Subcutaneous abdominal adipose tissue (tissue), 5 donors: ENCODE results near the gene ASPRV1.
A peak's percentile ranks its signal among the peaks of the same experiment; 100 is the strongest.

ENCODE experiments used
- H3K27ac ChIP-seq: one replicate; pipeline ENCODE4 v1.7.0; 2013; ENCODE audit warnings: low read depth, mild to moderate bottlenecking, inconsistent platforms, low read length, moderate library complexity
- H3K27me3 ChIP-seq, 5 donors: one replicate each; pipeline ENCODE4 v1.7.0; 2013; ENCODE audit warnings: low read length in 5 of 5, inconsistent platforms in 1 of 5; ENCODE audit not compliant: control insufficient read depth in 5 of 5, insufficient read depth in 4 of 5
- H3K36me3 ChIP-seq, 5 donors: one replicate each; pipeline ENCODE4 v1.7.0; 2013; ENCODE audit warnings: low read length in 5 of 5; ENCODE audit not compliant: control insufficient read depth in 5 of 5, insufficient read depth in 5 of 5
- H3K4me1 ChIP-seq, 5 donors: one replicate each; pipeline ENCODE4 v1.7.0; 2013; ENCODE audit warnings: low read length in 5 of 5, mild to moderate bottlenecking in 3 of 5, moderate library complexity in 1 of 5; ENCODE audit not compliant: control insufficient read depth in 5 of 5, insufficient read depth in 5 of 5
- H3K4me3 ChIP-seq, 5 donors: one replicate each; pipeline ENCODE4 v1.7.0; 2013; ENCODE audit warnings: low read length in 5 of 5, low read depth in 1 of 5
- H3K9ac ChIP-seq, 5 donors: one replicate each; pipeline ENCODE4 v1.7.0; 2013; ENCODE audit warnings: low read length in 5 of 5, mild to moderate bottlenecking in 4 of 5, moderate library complexity in 3 of 5
- H3K9me3 ChIP-seq, 5 donors: one replicate each; pipeline ENCODE4 v1.7.0; 2013; ENCODE audit warnings: low read length in 5 of 5; ENCODE audit not compliant: control insufficient read depth in 5 of 5
- donor health status: healthy.
- donor health status: healthy.
- donor health status: healthy.
- donor health status: healthy.
- donor health status: healthy.

The ASPRV1 gene

DNA sequence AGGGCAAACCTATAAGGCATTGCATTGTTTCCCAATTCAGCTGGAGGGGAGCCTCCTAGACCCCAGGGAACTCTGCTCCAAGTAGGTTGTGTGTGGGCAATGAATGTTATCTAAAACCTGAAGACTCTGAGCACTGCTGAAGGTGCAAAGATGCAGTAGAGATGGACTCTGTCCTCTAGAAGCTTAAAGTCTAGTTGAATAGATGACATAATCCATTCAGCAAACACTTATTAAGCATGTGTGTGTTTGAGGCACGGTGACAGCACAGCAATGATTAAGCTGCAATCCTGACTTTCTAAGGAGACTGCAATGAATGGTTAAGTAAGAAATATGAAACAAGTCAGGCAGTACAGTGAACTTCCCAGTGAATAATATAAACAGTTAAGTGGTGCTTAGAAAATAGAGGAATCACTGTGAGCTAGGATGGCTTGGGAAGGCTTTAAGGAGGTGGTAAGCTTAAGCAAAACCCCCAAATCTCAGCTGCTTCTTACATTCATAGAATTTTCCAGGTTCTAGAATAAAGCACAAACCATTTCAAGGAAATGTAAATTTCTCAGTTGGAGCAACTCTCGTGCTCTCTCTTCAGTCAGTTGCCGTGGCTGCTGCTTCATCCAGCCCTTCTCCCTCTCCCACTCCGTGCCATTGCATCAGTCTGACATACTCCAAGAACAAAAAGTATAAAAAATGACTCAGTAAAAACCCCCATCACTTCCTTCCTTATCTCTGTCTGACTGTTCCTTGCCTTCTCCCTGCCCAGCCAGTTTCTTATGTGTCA, 27.4 kb downstream of the ASPRV1 start:
- Histone ChIP-seq H3K9me3 (no peaks in the 10 kb centered on the region), H3K4me3 (no peak overlapping the region), H3K27ac (peak overlapping the region; percentile 12), H3K36me3 (peaks cover 20 to 40% (median 36%) of the 10 kb centered on the region in 5 donors), H3K9ac (peak overlapping the region in 1 of 5 donors; percentile 15), H3K4me1 (peaks cover 2 to 26% (median 19%) of the 10 kb centered on the region in 5 donors), H3K27me3 (no peaks in the 10 kb centered on the region)

DNA sequence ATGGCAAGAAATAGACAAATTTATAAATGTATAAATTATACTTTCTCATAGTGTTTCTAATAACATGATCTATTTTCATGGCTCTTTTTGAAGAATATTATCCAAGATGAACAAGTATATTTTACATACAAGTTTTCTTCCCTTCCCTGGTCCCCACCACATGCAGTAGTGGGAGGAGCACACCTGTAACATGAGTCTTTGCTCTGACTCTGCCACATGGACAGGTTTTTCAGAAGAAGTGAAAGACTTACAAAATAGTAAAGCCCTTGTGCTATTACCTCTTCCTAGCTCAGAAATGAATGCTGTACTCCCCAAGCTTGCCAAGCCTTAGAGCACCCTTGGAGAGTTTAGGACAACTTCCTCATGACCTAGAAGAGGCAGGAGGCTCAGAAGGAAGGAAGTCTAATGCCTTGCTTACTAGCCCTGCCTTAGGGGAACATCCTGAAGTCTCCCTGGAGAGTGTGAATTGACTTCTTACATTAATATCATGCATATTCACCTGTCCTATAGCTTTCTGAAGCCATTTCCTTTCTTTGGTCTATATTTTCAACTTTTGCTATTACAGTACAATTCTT, 28.1 kb downstream of the ASPRV1 start:
- Histone ChIP-seq H3K36me3 (peaks cover 14 to 38% (median 29%) of the 10 kb centered on the region in 5 donors), H3K4me3 (no peak overlapping the region), H3K27ac (peak overlapping the region; percentile 12), H3K4me1 (peaks cover 2 to 26% (median 19%) of the 10 kb centered on the region in 5 donors), H3K9me3 (no peaks in the 10 kb centered on the region), H3K9ac (no peak overlapping the region), H3K27me3 (no peaks in the 10 kb centered on the region)

DNA sequence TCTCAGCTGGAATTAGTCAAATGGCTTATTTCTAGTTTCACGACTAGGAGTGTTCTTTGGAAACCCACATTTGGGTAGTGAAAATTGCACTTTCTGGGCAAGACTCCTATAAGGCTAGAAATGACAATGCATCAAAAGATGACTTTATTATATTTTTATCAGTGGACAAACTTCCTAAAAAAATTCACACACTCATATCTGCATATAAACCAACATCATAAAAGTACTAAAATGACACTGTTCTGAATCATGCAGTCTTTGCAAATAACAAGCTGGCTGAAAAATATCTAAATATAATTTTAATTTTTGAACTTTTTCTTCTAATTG, 28.9 kb downstream of the ASPRV1 start:
- no peak overlapping the region for H3K4me3 ChIP-seq
- no peaks in the 10 kb centered on the region for H3K27me3 ChIP-seq
- H3K4me1 ChIP-seq = peaks cover 2 to 26% (median 19%) of the 10 kb centered on the region in 5 donors
- H3K27ac ChIP-seq = peak overlapping the region; percentile 26
- no peak overlapping the region for H3K9ac ChIP-seq
- no peaks in the 10 kb centered on the region for H3K9me3 ChIP-seq
- H3K36me3 ChIP-seq = peaks cover 12 to 32% (median 22%) of the 10 kb centered on the region in 5 donors

DNA sequence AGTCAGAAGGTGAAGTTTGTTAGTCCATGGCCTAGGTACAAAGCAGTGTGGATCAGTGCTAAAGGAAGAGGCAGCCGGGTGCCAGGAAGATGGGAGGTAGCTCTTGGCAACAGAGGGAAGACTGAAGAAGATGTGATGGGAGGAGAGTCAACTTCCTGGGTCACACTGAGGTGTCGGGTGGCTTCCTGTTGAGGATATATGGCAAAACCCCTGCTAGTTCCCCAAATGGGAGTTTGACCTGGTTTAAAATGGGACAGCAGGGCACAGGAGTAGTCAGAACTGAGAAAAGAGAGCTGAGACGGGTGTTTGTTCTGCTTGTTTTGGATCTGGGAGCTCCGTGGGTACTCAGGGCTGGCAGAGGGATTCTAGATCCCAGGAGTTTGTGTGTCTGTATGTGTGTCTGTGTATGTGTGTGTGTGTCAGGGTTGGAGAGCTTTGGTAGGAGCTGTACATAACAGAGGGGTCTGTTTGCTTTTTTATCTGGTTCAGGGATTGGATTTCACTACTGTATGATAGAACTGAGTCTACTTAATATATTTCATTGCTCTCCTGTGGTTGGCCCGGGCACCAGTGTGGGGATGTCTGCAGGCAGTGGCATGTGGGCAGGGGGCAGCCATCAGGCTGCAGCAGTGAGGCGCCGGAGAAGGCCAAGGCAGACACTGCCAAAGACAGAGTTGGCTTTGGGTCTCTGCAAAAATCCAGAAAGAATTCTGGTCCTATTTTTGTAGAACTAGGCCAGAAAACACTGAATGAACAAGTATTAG, 29.4 kb downstream of the ASPRV1 start:
- Histone ChIP-seq H3K9ac (no peak overlapping the region), H3K4me3 (no peak overlapping the region), H3K9me3 (no peaks in the 10 kb centered on the region), H3K27me3 (no peaks in the 10 kb centered on the region), H3K36me3 (peaks cover 12 to 29% (median 17%) of the 10 kb centered on the region in 5 donors), H3K27ac (peak overlapping the region; percentile 26), H3K4me1 (peaks cover 2 to 26% (median 20%) of the 10 kb centered on the region in 5 donors)

DNA sequence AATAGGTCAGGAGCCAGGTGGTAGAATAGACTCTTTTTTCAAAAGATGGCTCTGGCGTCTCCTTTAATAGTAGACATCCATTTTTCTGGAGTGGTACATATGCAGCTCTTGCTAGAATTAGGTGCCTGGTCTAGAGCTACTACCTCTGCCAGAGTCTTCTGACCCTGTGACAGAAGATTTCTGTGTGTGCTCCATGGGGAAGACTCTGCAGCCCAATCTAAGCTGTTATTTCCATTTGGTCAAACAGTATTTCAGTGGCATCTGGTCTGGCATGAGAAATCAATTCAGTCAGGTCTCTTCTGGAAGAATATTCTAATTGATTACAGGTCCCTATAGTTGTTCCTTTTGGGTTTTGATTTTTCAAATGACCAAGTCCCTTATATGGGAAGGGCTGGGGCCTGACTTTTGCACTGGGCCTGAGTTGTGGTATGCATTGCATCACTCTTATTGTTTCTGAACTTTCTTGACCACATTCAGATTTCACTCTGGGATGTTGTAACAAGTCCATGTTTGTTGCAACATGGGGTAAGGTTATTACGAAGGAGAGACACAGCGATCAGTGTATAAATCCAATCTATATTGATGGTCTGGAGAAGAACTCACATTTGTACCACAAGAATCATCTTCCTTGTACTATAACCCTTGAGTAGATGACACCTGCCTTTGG, 34.4 kb downstream of the ASPRV1 start:
- no peak overlapping the region for H3K9ac ChIP-seq
- H3K4me1 ChIP-seq = peaks cover 0 to 6% (median 2%) of the 10 kb centered on the region in 5 donors
- no peak overlapping the region for H3K27ac ChIP-seq
- H3K27me3 ChIP-seq = no peaks in the 10 kb centered on the region
- H3K9me3 ChIP-seq = no peaks in the 10 kb centered on the region
- no peak overlapping the region for H3K4me3 ChIP-seq
- peaks cover 6 to 24% (median 9%) of the 10 kb centered on the region in 5 donors for H3K36me3 ChIP-seq

DNA sequence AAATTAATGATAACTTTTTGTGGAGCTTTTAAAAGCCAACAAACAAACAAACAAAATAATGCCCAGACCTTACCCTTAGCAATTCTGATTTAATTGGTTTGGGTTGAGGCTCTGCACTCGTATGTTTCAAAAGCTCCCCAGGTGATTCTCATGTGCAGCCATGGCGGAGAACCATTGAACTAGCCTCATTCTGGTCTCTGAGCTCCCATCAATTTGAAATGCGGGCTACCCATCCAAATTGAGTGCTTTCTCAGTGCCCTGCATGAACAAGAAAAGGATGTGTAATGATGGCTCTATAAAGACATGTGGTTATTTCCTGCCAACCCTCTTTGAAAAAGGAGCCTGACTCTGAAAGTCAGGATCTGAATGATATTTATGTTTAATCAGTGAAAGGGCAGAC, 38.3 kb downstream of the ASPRV1 start:
- Histone ChIP-seq H3K4me1 (peaks cover 0 to 7% (median 5%) of the 10 kb centered on the region in 5 donors), H3K27ac (no peak overlapping the region), H3K9ac (no peak overlapping the region), H3K4me3 (no peak overlapping the region), H3K36me3 (peaks cover 10 to 44% (median 16%) of the 10 kb centered on the region in 5 donors), H3K27me3 (no peaks in the 10 kb centered on the region), H3K9me3 (no peaks in the 10 kb centered on the region)

DNA sequence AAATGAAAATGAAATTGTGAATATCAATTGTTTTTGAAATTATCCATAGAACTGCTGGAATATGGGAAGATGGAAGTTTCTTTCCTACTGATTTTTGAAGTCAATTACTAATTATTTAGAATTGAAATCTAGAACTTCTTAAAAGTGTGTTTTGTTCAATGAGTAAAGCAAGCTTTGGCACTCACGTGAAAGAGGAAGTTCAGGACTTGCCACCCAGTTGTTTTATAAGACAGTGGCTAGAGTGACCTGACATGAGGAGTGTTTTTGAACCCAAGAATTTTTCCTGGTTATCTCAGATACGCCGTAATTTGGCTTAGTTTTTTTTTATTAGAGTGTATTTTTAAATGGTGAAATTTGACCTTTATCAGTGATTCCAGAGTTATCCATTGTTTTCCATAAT, 43.0 kb downstream of the ASPRV1 start:
- Histone ChIP-seq H3K9me3 (no peaks in the 10 kb centered on the region), H3K9ac (peak overlapping the region in 3 of 5 donors; percentile 28 to 45 (median 44)), H3K36me3 (peaks cover 6 to 40% (median 12%) of the 10 kb centered on the region in 5 donors), H3K4me3 (no peak overlapping the region), H3K27me3 (no peaks in the 10 kb centered on the region), H3K27ac (peak overlapping the region; percentile 86), H3K4me1 (peaks cover 4 to 37% (median 30%) of the 10 kb centered on the region in 5 donors)

DNA sequence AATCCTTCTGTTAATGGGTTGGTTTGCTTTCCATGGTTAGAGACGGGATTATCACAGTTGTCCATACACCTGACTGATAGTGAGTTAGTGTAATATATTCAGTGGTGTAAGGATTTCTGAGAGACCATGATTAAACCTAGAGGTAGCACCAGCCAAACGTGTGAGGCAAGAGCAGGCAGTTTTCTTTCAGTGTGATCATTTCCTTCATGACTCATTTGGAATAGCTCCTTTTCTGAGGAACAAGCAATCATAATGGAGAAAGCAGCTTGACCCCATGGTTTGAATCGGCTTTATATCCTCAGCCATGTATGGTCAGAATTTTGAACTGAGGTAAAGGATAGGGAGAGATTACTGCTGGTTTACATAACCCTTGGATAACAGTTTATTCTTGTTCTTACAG, 43.6 kb downstream of the ASPRV1 start:
- Histone ChIP-seq H3K27me3 (no peaks in the 10 kb centered on the region), H3K9me3 (no peaks in the 10 kb centered on the region), H3K4me3 (no peak overlapping the region), H3K36me3 (peaks cover 6 to 35% (median 12%) of the 10 kb centered on the region in 5 donors), H3K9ac (peak overlapping the region in 4 of 5 donors; percentile 6 to 45 (median 42)), H3K4me1 (peaks cover 4 to 37% (median 30%) of the 10 kb centered on the region in 5 donors), H3K27ac (peak overlapping the region; percentile 86)

DNA sequence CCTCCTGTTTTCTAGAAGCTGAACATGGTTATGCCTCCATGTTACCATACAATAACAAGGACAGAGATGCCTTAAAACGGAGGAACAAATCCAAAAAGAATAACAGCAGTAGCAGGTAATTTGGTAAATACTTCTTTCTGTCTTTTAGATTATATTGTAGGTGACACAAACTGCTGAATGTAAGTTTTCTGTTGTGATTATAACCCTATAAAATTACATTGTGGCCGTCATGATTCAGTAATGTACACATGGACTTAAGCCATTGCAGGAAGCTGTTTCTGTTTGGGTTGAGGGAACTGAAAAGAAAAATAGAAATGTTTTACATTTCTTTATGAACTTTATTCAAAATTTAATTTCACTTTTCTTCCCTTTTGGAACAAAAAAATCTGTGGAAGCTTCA, 45.3 kb downstream of the ASPRV1 start:
- Histone ChIP-seq H3K4me3 (peak overlapping the region; percentile 62 to 92 (median 77)), H3K27ac (peak overlapping the region; percentile 82), H3K4me1 (peaks cover 4 to 37% (median 30%) of the 10 kb centered on the region in 5 donors), H3K36me3 (peaks cover 0 to 26% (median 5%) of the 10 kb centered on the region in 5 donors), H3K9ac (peak overlapping the region in 4 of 5 donors; percentile 71 to 88 (median 84)), H3K27me3 (no peaks in the 10 kb centered on the region), H3K9me3 (no peaks in the 10 kb centered on the region)
